ENCODE measurements around the gene PSORS1C1. TPM values are rescaled to one million over a fixed set of nuclear protein-coding genes. Genes with fewer than 3 reads are reported as not detected.
A peak's percentile ranks its signal among the peaks of the same experiment; 100 is the strongest.

The PSORS1C1 gene
- total RNA-seq, 4 donors from 2014 or later: 4.1 to 15.8 (median 5.5) TPM

- Histone ChIP-seq H3K36me3 (no peaks in the 10 kb centered on the region), H3K27me3 (no peaks in the 10 kb centered on the region), H3K4me3 (no peak overlapping the region), H3K27ac (no peak overlapping the region), H3K9me3 (no peaks in the 10 kb centered on the region), H3K4me1 (peaks cover 21% of the 10 kb centered on the region)
- no peak for DNase-seq (ENCODE audit: low spot score in 2 of 2)
- no peak for TF ChIP-seq POLR2A (IDR thresholded peaks at IDR 0.05)
- no peak for TF ChIP-seq EP300 (IDR thresholded peaks at IDR 0.05)
- TF ChIP-seq, protein P1, sequence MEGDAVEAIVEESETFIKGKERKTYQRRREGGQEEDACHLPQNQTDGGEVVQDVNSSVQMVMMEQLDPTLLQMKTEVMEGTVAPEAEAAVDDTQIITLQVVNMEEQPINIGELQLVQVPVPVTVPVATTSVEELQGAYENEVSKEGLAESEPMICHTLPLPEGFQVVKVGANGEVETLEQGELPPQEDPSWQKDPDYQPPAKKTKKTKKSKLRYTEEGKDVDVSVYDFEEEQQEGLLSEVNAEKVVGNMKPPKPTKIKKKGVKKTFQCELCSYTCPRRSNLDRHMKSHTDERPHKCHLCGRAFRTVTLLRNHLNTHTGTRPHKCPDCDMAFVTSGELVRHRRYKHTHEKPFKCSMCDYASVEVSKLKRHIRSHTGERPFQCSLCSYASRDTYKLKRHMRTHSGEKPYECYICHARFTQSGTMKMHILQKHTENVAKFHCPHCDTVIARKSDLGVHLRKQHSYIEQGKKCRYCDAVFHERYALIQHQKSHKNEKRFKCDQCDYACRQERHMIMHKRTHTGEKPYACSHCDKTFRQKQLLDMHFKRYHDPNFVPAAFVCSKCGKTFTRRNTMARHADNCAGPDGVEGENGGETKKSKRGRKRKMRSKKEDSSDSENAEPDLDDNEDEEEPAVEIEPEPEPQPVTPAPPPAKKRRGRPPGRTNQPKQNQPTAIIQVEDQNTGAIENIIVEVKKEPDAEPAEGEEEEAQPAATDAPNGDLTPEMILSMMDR (IDR thresholded peaks at IDR 0.05): no peak
- TF ChIP-seq POLR2AphosphoS5 (IDR thresholded peaks at IDR 0.05): no peak
- WGBS: 51% methylated on average over 8 of the region's 8 CpGs
Observed at GRCh38 chr6:31083742-31084354, 30.8 kb upstream of the PSORS1C1 start.

- no peaks in the 10 kb centered on the region for H3K27me3 ChIP-seq
- no peak overlapping the region for H3K27ac ChIP-seq
- DNase-seq (ENCODE audit: low spot score in 2 of 2): no peak
- 32% methylated on average over 7 of the region's 7 CpGs for WGBS
- H3K36me3 ChIP-seq: no peaks in the 10 kb centered on the region
- peaks cover 11% of the 10 kb centered on the region for H3K4me1 ChIP-seq
- no peak overlapping the region for H3K4me3 ChIP-seq
- no peak for TF ChIP-seq POLR2A (IDR thresholded peaks at IDR 0.05)
- no peak for TF ChIP-seq POLR2AphosphoS5 (IDR thresholded peaks at IDR 0.05)
- TF ChIP-seq, protein P1 (IDR thresholded peaks at IDR 0.05): no peak
- TF ChIP-seq EP300 (IDR thresholded peaks at IDR 0.05): no peak
- no peaks in the 10 kb centered on the region for H3K9me3 ChIP-seq
Observed at GRCh38 chr6:31086788-31087440, 27.7 kb upstream of the PSORS1C1 start.

DNA sequence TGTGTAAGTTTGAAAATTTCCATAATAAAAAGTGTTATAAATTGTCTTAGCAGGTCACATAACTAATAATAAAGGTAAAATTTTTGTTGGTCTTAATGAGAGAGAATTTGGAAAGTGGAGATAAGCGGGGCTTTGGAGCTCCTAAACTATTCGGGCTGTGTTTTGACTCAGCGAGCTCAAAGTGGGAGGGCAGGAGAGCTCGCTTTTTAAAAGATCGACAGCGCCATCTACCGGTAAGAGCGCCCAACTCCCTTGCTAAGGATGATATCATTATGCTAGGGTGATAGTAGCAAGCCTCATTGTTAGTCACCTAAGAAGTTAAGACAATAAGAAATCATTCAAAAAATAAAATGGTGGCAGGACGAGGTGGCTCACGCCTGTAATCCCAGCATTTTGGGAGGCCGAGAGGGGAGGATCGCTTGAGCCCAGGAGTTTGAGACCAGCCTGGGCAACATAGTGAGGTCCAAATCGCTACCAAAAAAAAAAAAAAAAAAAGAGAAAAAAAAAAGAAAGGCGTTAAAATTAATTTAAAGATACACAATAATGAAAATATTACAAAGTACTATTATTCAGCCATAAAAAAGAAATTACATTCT lies 27.0 kb upstream of the PSORS1C1 start:
- TF ChIP-seq POLR2A (IDR thresholded peaks at IDR 0.05): no peak
- no peak for TF ChIP-seq EP300 (IDR thresholded peaks at IDR 0.05)
- TF ChIP-seq POLR2AphosphoS5 (IDR thresholded peaks at IDR 0.05): no peak
- TF ChIP-seq, protein P1 (IDR thresholded peaks at IDR 0.05): peak; percentile 70 to 73
- no peaks in the 10 kb centered on the region for H3K27me3 ChIP-seq
- no peak overlapping the region for H3K27ac ChIP-seq
- H3K4me3 ChIP-seq: no peak overlapping the region
- DNase-seq (ENCODE audit: low spot score in 2 of 2): peak; percentile 89
- 11% methylated on average over 14 of the region's 14 CpGs for WGBS
- H3K36me3 ChIP-seq: no peaks in the 10 kb centered on the region
- H3K4me1 ChIP-seq: peaks cover 11% of the 10 kb centered on the region
- H3K9me3 ChIP-seq: no peaks in the 10 kb centered on the region

GRCh38 chr6:31090275-31090972 lies 24.2 kb upstream of the PSORS1C1 start:
- no peaks in the 10 kb centered on the region for H3K36me3 ChIP-seq
- no peak for DNase-seq (ENCODE audit: low spot score in 2 of 2)
- H3K9me3 ChIP-seq: no peaks in the 10 kb centered on the region
- no peak overlapping the region for H3K4me3 ChIP-seq
- no peaks in the 10 kb centered on the region for H3K27me3 ChIP-seq
- WGBS: 94% methylated on average over 3 of the region's 3 CpGs
- H3K27ac ChIP-seq: no peak overlapping the region
- no peak for TF ChIP-seq POLR2AphosphoS5 (IDR thresholded peaks at IDR 0.05)
- TF ChIP-seq EP300 (IDR thresholded peaks at IDR 0.05): no peak
- TF ChIP-seq POLR2A (IDR thresholded peaks at IDR 0.05): no peak
- TF ChIP-seq, protein P1 (IDR thresholded peaks at IDR 0.05): no peak
- peaks cover 25% of the 10 kb centered on the region for H3K4me1 ChIP-seq

DNA sequence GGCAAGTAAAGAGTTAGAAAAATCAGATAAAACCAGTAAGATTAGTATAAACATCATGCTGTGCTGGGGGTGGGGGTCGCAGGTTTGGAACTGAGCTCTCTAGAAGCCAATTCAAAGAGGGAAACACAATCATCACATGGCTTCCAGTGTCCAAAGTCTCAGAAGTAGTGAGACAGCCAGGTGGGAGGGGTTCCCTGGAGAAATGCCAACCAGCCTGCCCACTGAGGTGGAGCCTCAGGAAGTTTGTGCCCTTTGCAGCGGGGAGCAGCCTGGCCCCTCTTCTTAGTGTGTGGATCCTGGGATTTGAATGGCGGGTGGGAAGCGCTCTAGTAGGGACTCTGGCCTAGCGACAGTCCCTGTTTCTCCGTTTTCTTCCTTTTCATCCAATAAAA lies 23.6 kb upstream of the PSORS1C1 start:
- 72% methylated on average over 6 of the region's 6 CpGs for whole genome bisulfite sequencing
- no peaks in the 10 kb centered on the region for H3K27me3 ChIP-seq
- no peaks in the 10 kb centered on the region for H3K36me3 ChIP-seq
- H3K9me3 ChIP-seq: no peaks in the 10 kb centered on the region
- peaks cover 25% of the 10 kb centered on the region for H3K4me1 ChIP-seq
- DNase-seq (ENCODE audit: low spot score in 2 of 2): no peak
- TF ChIP-seq POLR2A (IDR thresholded peaks at IDR 0.05) (no peak), POLR2AphosphoS5 (IDR thresholded peaks at IDR 0.05) (no peak), EP300 (IDR thresholded peaks at IDR 0.05) (no peak)
- TF ChIP-seq, protein P1 (IDR thresholded peaks at IDR 0.05): no peak
- no peak overlapping the region for H3K4me3 ChIP-seq
- H3K27ac ChIP-seq: no peak overlapping the region
